HEK293T (cell line): ENCODE measurements around the gene HSD17B8.

ENCODE experiments used
- ARNT ChIP-seq: fragments of 450-650 bp; IDR thresholded peaks from 2 replicates; pipeline ENCODE4 v1.6.1; 2017; ENCODE audit warnings: mild to moderate bottlenecking
- ELF4 ChIP-seq: fragments of 450-650 bp; IDR thresholded peaks from 2 replicates; pipeline ENCODE4 v1.6.1; 2017; ENCODE audit warnings: antibody characterized with exemption
- FOXA1 ChIP-seq: fragments of 450-650 bp; IDR thresholded peaks from 2 replicates; pipeline ENCODE4 v1.6.1; 2016; ENCODE audit warnings: mild to moderate bottlenecking
- FOXK2 ChIP-seq: fragments of 450-650 bp; IDR thresholded peaks from 2 replicates; pipeline ENCODE4 v1.6.1; 2016; ENCODE audit warnings: mild to moderate bottlenecking
- FOXM1 ChIP-seq: fragments of 450-650 bp; IDR thresholded peaks from 2 replicates; pipeline ENCODE4 v1.6.1; 2017; ENCODE audit warnings: mild to moderate bottlenecking, borderline replicate concordance
- HDGF ChIP-seq: fragments of 450-650 bp; IDR thresholded peaks from 2 replicates; pipeline ENCODE4 v1.6.1; 2017; ENCODE audit warnings: antibody characterized with exemption, borderline replicate concordance
- L3MBTL2 ChIP-seq: fragments of 450-650 bp; conservative IDR thresholded peaks from 2 replicates; pipeline ENCODE4 v1.6.1; 2016; ENCODE audit warnings: mild to moderate bottlenecking
- NFRKB ChIP-seq: fragments of 450-650 bp; IDR thresholded peaks from 2 replicates; pipeline ENCODE4 v1.6.1; 2016; ENCODE audit warnings: mild to moderate bottlenecking, moderate library complexity
- SP1 ChIP-seq: fragments of 450-650 bp; IDR thresholded peaks from 2 replicates; pipeline ENCODE4 v1.6.1; 2017
- SUZ12 ChIP-seq: fragments of 450-650 bp; IDR thresholded peaks from 2 replicates; pipeline ENCODE4 v1.6.1; 2016; ENCODE audit warnings: mild to moderate bottlenecking
- TARDBP ChIP-seq: fragments of 450-650 bp; IDR thresholded peaks from 2 replicates; pipeline ENCODE4 v1.6.1; 2016

GRCh38 chr6:33160728-33161344 is 43.6 kb upstream of the HSD17B8 start:
- TF ChIP-seq NFRKB (no peak), FOXA1 (no peak), L3MBTL2 (no peak), SUZ12 (no peak), FOXM1 (no peak), ARNT (no peak), HDGF (no peak), SP1 (no peak), TARDBP (no peak), FOXK2 (no peak), ELF4 (no peak)
